ENCODE data around the gene TOMM20. TPM values are rescaled to one million over a fixed set of nuclear protein-coding genes. Genes with fewer than 3 reads are reported as not detected.

TOMM20 gene
- total and polyA plus RNA-seq, 2 of the 8 experiments (the other 6 are each of a cell fraction or from before 2014, with no cell fraction given), result 71.4 to 168 TPM

DNA sequence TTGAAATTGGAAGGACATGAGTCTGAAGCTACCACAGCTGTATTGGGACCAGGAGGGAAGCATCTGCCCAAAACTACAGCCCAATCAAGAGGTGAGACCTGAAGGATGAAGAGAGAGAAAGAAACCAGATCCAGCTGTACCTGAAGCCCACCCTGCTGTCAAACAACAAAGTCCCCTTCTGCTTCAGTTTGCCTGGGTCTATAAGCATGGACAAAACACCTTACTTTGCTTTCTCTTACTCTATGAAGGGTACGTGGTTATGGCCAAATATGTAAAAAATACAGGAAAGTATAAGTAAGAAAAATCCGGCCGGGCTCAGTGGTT, 26.4 kb downstream of the TOMM20 start (continued):
- no peak for TF ChIP-seq CHD7 (IDR thresholded peaks at IDR 0.05; ENCODE audit: insufficient replicate concordance, low read length)
- no peak for TF ChIP-seq EZH2 (IDR thresholded peaks at IDR 0.05; ENCODE audit: low read depth, low read length, severe bottlenecking)
- TF ChIP-seq RBBP5 (IDR thresholded peaks at IDR 0.05; ENCODE audit: borderline replicate concordance, low read depth, low read length), result no peak
- no peak for TF ChIP-seq ATF2 (IDR thresholded peaks at IDR 0.05; ENCODE audit: low read length)
- TF ChIP-seq, protein P1, sequence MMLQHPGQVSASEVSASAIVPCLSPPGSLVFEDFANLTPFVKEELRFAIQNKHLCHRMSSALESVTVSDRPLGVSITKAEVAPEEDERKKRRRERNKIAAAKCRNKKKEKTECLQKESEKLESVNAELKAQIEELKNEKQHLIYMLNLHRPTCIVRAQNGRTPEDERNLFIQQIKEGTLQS (IDR thresholded peaks at IDR 0.05; ENCODE audit: insufficient read depth, low read depth, low read length), result no peak
- TF ChIP-seq JUND (IDR thresholded peaks at IDR 0.05; ENCODE audit: low read length), result no peak

Measured in H1 (cell line).